HG02798 (cell line): ENCODE results near the gene PGAP3.
"Not testable (repeated sequence)": the region's sequence is repeated elsewhere in the genome, so short reads cannot be mapped to it uniquely, and the experiment has no call there.

Experiments
- ATAC-seq: cut with Tn5 transposase; IDR thresholded peaks from one replicate; pipeline ENCODE4 v1.9.1; 2021; ENCODE audit warnings: mild to moderate bottlenecking; ENCODE audit not compliant: unreplicated experiment, poor library complexity

PGAP3 gene

DNA sequence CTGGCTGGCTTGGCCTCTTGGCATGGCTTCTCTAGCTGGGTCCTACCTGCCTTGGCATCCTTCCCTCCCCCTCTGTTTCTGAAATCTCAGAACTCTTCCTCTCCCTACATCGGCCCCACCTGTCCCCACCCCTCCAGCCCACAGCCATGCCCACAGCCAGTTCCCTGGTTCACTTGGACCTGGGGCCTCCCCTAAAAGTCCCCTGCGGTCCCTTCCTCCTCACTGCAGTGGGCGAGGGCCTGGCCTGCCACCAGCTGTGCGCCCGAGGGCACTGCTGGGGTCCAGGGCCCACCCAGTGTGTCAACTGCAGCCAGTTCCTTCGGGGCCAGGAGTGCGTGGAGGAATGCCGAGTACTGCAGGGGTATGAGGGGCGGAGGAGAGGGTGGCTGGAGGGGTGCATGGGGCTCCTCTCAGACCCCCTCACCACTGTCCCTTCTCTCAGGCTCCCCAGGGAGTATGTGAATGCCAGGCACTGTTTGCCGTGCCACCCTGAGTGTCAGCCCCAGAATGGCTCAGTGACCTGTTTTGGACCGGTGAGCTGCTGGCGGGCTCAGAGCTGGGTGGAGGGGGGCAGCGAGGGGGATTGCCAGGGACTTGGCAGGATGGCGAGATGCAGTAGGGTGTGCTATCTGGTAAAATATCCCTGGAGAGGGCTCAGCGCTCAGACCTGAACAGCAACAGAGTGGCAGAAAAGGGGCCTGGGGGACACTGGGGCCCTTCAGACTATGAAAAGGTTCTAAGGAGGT, 28.4 kb upstream of the PGAP3 start:
- ATAC-seq, result no peak

DNA sequence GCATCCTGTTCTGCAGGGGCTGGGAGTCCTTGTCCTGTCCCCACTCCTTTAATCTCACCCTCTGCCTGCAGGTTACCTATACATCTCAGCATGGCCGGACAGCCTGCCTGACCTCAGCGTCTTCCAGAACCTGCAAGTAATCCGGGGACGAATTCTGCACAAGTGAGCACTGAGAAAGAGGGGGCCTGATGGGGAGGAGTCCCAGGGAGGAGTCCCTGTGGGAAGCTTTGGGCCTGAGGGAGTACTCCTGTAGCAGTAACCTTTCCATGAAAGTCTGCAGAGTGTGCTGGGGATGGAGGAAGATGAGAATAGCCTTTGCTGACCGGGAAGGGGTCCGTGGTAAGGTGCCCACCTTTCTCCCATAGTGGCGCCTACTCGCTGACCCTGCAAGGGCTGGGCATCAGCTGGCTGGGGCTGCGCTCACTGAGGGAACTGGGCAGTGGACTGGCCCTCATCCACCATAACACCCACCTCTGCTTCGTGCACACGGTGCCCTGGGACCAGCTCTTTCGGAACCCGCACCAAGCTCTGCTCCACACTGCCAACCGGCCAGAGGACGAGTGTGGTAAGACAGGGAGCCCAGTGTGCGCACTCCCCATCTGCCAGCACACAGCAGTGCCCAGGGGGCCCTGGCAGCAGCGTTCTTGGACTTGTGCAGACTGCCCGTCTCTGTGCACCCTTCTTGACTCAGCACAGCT, 27.7 kb upstream of the PGAP3 start:
- ATAC-seq, result no peak

- no peak for ATAC-seq
Observed at GRCh38 chr17:39714234-39714633, 26.4 kb upstream of the PGAP3 start.

DNA sequence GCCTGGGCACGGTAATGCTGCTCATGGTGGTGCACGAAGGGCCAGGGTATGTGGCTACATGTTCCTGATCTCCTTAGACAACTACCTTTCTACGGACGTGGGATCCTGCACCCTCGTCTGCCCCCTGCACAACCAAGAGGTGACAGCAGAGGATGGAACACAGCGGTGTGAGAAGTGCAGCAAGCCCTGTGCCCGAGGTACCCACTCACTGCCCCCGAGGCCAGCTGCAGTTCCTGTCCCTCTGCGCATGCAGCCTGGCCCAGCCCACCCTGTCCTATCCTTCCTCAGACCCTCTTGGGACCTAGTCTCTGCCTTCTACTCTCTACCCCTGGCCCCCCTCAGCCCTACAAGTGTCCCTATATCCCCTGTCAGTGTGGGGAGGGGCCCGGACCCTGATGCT, 24.0 kb upstream of the PGAP3 start:
- no peak for ATAC-seq

DNA sequence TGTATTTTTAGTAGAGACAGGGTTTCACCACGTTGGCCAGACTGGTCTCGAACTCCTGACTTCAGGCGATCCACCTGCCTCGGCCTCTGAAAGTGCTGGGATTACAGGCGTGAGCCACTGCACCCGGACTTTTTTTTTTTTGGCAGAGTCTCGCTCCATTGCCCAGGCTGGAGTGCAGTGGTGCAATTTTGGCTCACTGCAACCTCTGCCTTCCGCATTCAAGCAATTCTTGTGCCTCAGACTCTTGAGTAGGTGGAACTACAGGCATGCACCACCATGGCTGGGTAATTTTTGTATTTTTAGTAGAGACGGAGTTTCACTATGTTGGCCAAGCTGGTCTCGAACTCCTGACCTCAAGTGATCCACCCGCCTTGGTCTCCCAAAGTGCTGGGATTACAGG, 23.2 kb upstream of the PGAP3 start:
- not testable (repeated sequence) for ATAC-seq

- ATAC-seq, result no peak
Observed at GRCh38 chr17:39709998-39710964, 22.4 kb upstream of the PGAP3 start.

GRCh38 chr17:39709319-39709997, 21.6 kb upstream of the PGAP3 start:
- ATAC-seq, result no peak

GRCh38 chr17:39706921-39707337, 19.1 kb upstream of the PGAP3 start:
- ATAC-seq, result no peak

GRCh38 chr17:39706383-39706782, 18.5 kb upstream of the PGAP3 start:
- ATAC-seq, result no peak

DNA sequence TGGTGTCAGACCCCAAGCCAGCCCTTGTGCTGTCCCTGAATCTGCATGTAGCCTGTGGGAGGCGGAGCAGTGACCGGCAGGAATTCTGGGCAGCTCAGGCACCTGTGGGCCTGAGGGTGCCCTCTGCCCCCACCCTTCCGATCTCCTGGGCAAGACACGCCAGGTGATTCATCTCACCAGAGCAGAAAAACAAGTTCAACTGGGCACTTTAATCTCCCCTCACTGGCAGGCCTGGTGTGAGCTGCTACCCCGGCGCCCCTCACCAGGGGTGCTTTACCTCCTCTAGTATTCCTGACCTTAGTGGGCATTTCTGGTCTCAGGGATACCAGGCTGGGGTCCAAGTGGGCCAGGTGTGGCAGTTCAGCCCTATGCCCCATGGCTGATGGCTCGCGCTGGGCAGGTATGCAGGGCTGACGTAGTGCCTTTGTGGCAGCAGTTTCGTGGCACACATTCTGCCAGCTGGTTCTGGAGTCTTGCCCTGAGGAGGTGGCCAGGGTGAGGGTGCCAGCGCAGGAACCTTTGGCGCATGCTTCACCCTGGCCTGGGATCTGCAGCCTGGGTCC, 18.0 kb upstream of the PGAP3 start:
- no peak for ATAC-seq

GRCh38 chr17:39704821-39705551, 17.1 kb upstream of the PGAP3 start:
- no peak for ATAC-seq

- ATAC-seq, result no peak
Observed at GRCh38 chr17:39703913-39704312, 16.1 kb upstream of the PGAP3 start.

DNA sequence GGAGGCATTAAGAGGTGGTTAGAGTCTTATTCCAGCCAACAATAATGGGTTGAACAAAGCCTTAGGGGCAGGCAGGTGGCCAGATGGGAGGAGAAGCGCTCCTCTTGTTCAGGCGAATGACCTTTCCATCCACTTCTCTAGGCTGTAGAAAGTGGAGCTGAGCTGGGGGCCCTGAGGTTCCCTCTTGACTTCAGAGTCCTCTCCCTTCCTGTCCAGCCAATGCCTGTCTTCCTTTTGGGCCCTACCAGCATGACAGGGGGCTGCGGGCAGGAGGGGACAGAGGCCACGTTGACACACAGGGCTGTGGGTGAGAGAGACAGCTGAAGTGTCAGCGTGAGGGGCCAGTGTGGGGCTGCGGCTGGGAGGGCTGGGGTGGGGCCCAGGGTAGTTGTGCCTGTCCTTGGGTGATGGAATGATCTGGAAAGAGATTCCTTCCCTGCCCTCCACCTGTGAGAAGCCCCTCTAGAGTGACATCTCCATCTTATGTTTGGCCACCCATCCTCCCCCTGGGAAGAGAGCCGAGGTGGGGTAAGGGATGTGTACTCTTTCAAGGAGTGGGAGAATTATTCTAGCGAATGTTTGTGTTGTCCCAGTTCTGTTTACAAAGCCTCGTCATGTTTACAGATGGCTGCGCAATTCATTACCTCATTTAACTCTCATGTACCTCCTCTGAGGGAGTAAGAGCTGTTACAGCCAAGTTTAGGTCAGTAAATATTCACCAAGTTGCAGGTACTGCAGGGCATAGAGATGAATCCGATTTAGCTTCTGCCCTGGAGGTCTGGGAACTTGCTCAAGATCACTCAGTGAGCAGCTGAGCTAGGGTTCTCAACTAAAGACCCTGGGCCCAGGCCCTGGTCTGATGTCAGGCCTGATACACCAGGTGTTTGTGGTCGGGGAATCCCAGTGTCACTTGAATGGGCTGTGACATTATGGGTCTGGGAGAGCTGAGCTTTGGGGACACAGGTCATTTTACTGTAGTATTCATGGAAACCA, 15.3 kb upstream of the PGAP3 start:
- peak; percentile 72 for ATAC-seq

DNA sequence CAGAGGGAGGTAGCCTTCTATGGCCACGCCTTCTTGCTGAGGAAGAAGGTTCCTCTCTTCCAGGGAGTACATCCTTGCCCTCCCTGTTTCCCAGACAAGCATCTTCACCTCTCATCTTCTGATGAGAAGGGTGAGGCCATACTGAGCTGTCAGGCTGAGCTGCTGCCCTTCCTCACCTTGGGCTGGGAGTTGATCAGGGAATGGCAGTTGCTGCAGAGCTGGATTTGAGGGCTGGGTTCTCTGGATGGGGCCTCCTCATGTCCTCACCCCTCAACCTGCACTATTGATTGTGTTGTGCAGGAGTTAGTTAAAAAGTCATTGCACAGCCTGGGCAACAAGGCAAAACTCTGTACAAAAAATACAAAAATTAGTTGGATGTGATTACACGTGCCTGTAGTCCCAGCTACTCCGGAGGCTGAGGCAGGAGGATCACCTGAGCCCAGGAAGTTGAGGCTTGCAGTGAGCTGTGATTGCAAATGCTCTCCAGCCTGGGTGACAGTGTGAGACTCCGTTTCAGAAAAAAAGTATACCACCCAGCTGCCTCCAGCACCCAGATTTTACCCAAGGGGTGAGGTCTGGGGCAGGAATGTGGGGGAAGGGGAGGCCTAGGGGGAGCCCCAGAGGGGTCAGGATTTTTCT, 14.0 kb upstream of the PGAP3 start:
- ATAC-seq, result no peak

DNA sequence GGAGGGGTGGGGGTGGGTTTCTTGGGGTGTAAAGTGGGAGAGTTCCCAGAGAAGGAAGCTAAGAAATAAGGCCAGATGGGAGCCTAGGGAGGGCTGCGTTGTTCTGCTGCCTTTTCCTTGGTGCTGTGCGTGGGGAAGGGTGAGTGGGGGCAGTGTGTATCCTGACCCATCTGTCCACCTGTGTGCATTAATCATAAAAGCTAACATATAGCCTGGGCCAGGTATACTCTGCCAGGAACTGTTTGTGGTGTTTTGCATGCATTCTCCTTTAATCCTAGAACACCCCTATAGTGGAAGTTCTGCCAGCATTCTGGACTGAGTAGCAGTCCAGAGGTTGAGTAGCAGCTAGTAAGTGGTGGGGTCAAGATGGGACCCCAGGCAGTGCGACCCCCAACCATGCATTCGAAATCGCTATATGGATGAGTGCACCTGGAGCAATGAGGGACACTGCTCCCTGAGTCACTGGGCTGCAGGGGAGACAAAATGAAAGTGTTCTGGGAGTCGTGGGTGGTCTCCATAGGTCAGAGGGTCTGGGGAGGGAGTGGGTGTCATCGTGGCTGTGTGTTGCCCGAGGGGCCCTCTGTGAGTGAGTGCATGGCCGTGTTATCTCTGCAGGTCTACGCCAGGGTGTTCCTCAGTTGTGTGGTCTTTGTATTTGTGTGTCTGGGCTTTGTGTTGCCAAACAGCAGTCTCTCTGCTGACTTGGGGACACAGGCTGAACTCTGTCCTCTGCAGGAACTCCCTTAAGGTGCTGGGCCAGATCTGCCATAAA, 13.3 kb upstream of the PGAP3 start:
- no peak for ATAC-seq

GRCh38 chr17:39700148-39700987, 12.5 kb upstream of the PGAP3 start:
- no peak for ATAC-seq
